Measurements from ENCODE around the gene CD74.
"Not testable (repeated sequence)": the region's sequence is repeated elsewhere in the genome, so short reads cannot be mapped to it uniquely, and the experiment has no call there.

The CD74 gene

DNA sequence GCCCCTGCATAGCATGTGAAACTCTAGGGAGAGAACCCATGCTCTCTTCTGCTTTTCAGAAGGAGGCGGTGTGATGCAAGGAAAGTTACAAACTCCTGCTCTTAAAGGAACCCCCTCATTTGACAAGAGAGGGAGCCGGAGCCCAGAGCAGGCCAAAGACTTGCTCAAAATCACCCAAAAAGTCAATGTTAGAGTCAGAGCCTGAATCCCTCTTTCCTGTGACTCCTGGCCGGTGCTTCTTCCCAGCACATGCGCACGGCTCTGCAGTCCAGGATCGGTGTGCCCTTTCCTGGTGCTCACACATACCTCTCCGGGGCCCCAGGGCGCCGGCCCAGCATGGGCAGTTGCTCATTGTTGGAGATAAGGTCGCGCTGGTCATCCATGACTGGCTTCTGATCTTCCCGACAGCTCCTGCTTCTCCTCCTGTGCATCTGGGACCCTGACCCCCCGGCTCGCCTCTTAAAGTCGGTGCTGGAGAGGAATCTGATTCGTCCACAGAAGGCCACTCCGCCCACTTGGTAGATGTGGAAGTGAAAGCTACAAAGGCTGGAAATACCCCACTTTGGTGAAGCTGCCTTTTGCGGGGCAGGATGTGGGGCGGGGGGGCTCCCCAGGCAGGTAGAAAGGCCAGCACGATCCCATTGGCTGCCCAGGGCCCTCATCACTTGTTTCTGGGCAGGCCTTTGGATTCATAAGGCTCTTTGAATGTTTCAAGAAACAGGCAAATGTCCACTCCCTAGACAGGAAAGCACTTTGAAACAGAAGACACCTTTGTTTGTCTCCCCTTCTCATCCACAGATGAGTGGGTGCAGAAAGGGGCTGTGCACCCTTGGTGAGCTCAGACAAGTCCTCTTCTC lies at the start of gene CD74:
Gene CD74 (minus strand): TSS at position 592 of the 857 bp plus-strand sequence. CDS start 161 bp downstream, at position 431.
- DNase-seq: peak; percentile 88

GRCh38 chr5:150461231-150461630 lies 48.5 kb upstream of the CD74 start:
- no peak for DNase-seq

GRCh38 chr5:150460781-150461180 lies 48.1 kb upstream of the CD74 start:
- DNase-seq: no peak

- DNase-seq: peak; percentile 89
Observed at GRCh38 chr5:150458802-150459557, 46.3 kb upstream of the CD74 start.

DNA sequence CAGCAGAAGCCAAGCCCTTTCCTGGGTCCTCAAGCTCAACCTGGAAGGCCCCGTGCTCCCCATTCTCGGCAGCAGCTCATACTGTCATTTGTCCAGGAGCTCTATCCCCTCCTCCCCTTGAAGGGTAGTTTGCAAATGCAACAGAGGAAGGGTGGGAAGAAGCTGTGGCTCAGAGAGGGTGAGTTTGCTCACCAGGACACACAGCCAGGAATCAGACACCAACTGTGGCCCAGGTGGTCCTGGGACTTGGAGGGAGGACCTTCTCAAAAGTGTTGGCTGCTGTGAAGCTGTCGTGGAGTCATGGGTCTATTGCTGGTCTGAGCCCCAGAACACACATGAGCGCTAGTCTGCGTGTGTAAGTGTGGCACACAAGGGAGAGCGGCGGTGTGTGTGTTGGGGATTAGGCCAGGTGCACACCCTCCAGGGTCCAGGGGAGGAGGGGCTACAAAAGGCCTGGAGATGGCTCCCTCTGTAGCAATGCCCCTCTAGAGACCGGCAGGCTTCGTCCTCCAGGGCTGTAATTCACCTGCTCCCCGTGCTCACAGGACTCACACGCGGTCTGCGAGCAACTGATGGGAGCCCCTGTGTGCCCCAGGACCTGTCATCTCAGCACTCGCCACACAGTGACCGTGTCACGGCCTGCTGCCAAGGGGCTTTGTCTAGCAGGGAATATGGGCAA lies 45.0 kb upstream of the CD74 start:
- no peak for DNase-seq

DNA sequence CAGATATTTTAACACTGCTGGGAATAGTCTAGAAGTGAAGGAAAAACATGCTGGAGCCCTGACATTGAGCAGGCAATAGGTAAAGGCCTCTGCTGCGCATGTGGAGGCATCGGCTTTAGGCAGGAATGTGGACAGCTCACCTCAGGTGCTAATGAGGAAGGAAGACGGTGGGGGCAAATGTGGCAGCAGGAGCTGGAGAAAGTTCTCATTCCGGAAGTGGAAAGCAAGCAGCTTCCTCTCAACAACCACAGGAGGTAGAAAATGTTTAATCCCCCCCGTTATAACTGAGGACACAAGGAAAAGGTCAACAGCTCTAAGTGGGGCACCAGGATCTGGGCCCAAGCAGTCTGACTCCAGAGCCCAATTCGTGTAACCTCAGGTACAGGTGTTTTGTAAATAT lies 44.4 kb upstream of the CD74 start:
- no peak for DNase-seq

GRCh38 chr5:150454492-150455229 lies 42.0 kb upstream of the CD74 start:
- no peak for DNase-seq

- not testable (repeated sequence) for DNase-seq
Observed at GRCh38 chr5:150454027-150454426, 41.3 kb upstream of the CD74 start.

- DNase-seq: no peak
Observed at GRCh38 chr5:150452914-150453313, 40.2 kb upstream of the CD74 start.

DNA sequence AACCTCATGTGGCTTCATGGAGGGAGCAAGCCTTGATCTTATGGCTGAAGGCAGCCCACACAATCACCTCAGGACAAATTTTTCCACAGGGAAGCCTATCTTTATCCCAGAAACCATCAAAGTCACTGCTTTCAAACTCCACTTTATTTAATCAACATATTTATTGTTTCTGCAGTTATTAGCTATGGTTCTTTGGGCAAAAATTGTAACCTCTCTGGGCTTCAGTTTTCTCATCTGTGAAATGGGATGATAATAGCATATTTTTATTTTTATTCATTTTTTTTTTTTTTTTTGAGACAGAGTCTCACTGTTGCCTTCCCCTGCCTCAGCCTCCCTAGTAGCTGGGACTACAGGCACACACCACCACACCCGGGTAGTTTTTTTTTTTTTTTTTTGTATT lies 38.9 kb upstream of the CD74 start:
- DNase-seq: no peak

GRCh38 chr5:150449517-150450339 lies 37.0 kb upstream of the CD74 start, which contains the start of gene RPS14:
Gene RPS14, minus strand, starts transcription at chr5:150449739. Its CDS starts 2,006 bp downstream, at chr5:150447733.
- DNase-seq: peak; percentile 94

GRCh38 chr5:150448952-150449516 lies 36.3 kb upstream of the CD74 start:
- no peak for DNase-seq

DNA sequence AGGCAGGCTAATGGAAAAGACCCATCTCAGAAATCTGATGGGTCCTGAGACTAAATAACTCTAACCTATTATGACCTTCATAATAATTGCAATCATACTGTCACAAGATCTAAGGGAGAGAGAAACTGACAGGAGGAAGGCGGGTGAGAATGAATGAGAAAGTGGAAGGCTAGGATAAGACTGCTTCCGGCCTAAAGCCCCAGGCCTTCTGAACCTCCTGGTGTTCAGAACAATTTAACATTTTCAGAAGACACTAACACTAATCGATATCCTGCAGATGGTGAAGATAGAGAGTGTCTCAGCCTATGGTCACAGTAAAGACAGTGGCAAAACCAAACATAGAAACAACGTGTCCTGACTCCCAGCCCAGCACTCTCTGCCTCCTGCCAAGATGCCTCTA lies 35.6 kb upstream of the CD74 start:
- DNase-seq: no peak

GRCh38 chr5:150447188-150447587 lies 34.5 kb upstream of the CD74 start:
- DNase-seq: no peak

DNA sequence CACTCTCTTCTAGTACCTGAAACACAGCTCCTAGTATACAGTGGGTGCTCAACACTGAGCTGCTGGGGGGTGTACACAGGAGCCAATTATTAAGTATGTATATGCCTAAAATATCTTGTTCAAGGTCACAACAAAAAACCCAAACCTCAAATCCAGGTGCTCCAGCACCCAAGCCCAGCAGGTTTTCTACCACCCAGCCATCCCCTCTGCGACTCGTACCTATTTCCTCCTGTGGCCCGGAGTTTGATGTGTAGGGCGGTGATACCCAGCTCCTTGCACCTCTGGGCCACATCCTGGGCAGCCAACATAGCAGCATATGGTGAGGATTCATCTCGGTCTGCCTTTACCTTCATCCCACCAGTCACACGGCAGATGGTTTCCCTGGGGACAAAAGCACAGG lies 33.9 kb upstream of the CD74 start:
- DNase-seq: no peak

DNA sequence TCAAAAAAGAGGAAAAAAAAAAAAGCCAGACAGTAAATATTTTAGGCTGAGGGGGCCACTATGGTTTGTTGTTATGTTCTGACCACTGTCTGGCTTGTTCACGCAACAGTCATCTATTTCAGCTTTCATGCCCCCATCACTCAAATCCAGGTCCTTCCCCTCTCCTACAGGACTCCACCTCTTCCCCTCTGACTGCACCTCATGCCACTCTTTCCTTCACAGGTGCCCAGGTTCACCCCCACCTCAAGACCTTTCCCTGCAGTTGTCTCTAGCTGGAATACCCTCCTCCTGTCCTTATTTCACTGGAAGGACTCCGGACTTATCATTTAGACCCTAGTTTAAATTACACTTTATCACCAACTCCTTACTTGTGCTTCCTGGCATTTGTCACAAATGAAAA lies 33.4 kb upstream of the CD74 start:
- DNase-seq: no peak

GRCh38 chr5:150444770-150445169 lies 32.1 kb upstream of the CD74 start:
- DNase-seq: no peak

GRCh38 chr5:150443242-150444075 lies 30.7 kb upstream of the CD74 start:
- no peak for DNase-seq

DNA sequence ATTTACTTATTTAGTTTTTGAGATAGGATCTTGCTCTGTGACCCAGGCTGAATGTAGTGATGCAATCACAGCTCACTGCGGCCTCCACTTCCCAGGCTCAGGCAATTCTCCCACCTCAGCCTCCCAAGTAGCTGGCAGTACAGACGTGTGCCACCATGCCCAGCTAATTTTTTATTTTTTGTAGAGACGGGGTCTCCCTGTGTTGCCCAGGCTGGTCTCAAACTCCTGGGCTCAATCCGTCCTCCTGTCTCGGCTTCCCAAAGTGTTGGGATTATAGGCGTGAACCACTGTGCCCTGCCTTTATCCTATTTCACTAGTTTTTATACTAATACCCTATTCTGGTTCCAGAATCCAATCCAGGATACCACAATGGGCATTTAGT lies 30.0 kb upstream of the CD74 start:
- DNase-seq: no peak
